HepG2 (cell line): ENCODE measurements around the gene TPGS1. TPM values are rescaled to one million over a fixed set of nuclear protein-coding genes. Genes with fewer than 3 reads are reported as not detected.

Experiments used
- AHR ChIP-seq: IDR thresholded peaks from 2 replicates; pipeline ENCODE4 v1.6.1; 2018; ENCODE audit warnings: missing genetic modification reagents, missing compliant biosample characterization
- CENPX ChIP-seq: sonication (generic); formaldehyde crosslinking; IDR thresholded peaks from 2 replicates; pipeline ENCODE4 v1.9.0; 2021; ENCODE audit warnings: mild to moderate bottlenecking, missing genetic modification reagents, moderate library complexity
- EHMT2 ChIP-seq: fragments of 200-600 bp; sonication (generic); IDR thresholded peaks from 2 replicates; pipeline ENCODE4 v1.7.0; 2017; ENCODE audit warnings: antibody characterized with exemption, low read depth, low read length, borderline replicate concordance
- MED1 ChIP-seq: sonication (generic); formaldehyde crosslinking; IDR thresholded peaks from 2 replicates; pipeline ENCODE4 v1.4.0; 2020; ENCODE audit warnings: missing genetic modification reagents
- NR2F2 ChIP-seq: IDR thresholded peaks from 2 replicates; pipeline ENCODE4 v1.6.1; 2012; ENCODE audit warnings: low read depth, inconsistent platforms, borderline replicate concordance
- SMAD3 ChIP-seq: sonication (generic); formaldehyde crosslinking; IDR thresholded peaks from 2 replicates; pipeline ENCODE4 v1.4.0; 2020; ENCODE audit warnings: missing genetic modification reagents
- SNAI1 ChIP-seq: sonication (generic); formaldehyde crosslinking; IDR thresholded peaks from 2 replicates; pipeline ENCODE4 v1.5.0; 2020; ENCODE audit warnings: mild to moderate bottlenecking, missing genetic modification reagents, borderline replicate concordance
- TEF ChIP-seq: sonication (generic); formaldehyde crosslinking; IDR thresholded peaks from 2 replicates; pipeline ENCODE4 v1.5.0; 2020; ENCODE audit warnings: missing genetic modification reagents
- ZBTB37 ChIP-seq: sonication (generic); formaldehyde crosslinking; IDR thresholded peaks from 2 replicates; pipeline ENCODE4 v1.4.0; 2020; ENCODE audit warnings: mild to moderate bottlenecking, missing genetic modification reagents
- ZBTB38 ChIP-seq: sonication (generic); formaldehyde crosslinking; IDR thresholded peaks from 2 replicates; pipeline ENCODE4 v1.5.1; 2020; ENCODE audit warnings: mild to moderate bottlenecking, missing genetic modification reagents
- ZBTB49 ChIP-seq: sonication (generic); formaldehyde crosslinking; IDR thresholded peaks from 2 replicates; pipeline ENCODE4 v1.4.0; 2020; ENCODE audit warnings: missing genetic modification reagents, borderline replicate concordance
- ZFP37 ChIP-seq: sonication (generic); formaldehyde crosslinking; IDR thresholded peaks from 2 replicates; pipeline ENCODE4 v1.4.0; 2020; ENCODE audit warnings: missing genetic modification reagents, borderline replicate concordance
- ZGPAT ChIP-seq: IDR thresholded peaks from 2 replicates; pipeline ENCODE4 v1.6.1; 2016; ENCODE audit warnings: mild to moderate bottlenecking
- ZMYM3 ChIP-seq: sonication (generic); formaldehyde crosslinking; IDR thresholded peaks from 2 replicates; pipeline ENCODE4 v1.5.1; 2020; ENCODE audit warnings: mild to moderate bottlenecking, missing genetic modification reagents
- ZNF225 ChIP-seq: sonication (generic); formaldehyde crosslinking; IDR thresholded peaks from 2 replicates; pipeline ENCODE4 v1.4.0; 2020; ENCODE audit warnings: mild to moderate bottlenecking, missing genetic modification reagents
- ZNF333 ChIP-seq: sonication (generic); formaldehyde crosslinking; IDR thresholded peaks from 2 replicates; pipeline ENCODE4 v1.4.0; 2020; ENCODE audit warnings: mild to moderate bottlenecking, missing genetic modification reagents, borderline replicate concordance
- ZNF382 ChIP-seq: sonication (generic); formaldehyde crosslinking; IDR thresholded peaks from 2 replicates; pipeline ENCODE4 v1.5.0; 2020; ENCODE audit warnings: missing genetic modification reagents, mild to moderate bottlenecking, borderline replicate concordance
- ZNF430 ChIP-seq: sonication (generic); formaldehyde crosslinking; IDR thresholded peaks from 2 replicates; pipeline ENCODE4 v1.9.0; 2021; ENCODE audit warnings: mild to moderate bottlenecking, missing genetic modification reagents
- ZNF580 ChIP-seq: IDR thresholded peaks from 2 replicates; pipeline ENCODE4 v1.6.1; 2016; ENCODE audit warnings: low read depth, borderline replicate concordance
- polyA plus RNA-seq, 8 experiments: library from polyadenylated mRNA; depleted of rRNA in 3 of 8; stranded (reverse) in 7 of 8; unstranded in 1 of 8; fragments of >200 nt; fragmentation: Illumina TruSeq in 4 of 8; extraction: Trizol in 4 of 8; gene quantifications; 2 replicates each; pipeline versions ENCODE4 v1.2.1 to v1.2.3, GENCODE V29; 2011 to 2016; ENCODE audit warnings: low read depth in 4 of 8, missing spikeins in 1 of 8, mixed read lengths in 1 of 8; ENCODE audit not compliant: insufficient read depth in 1 of 8
- total RNA-seq, 5 experiments: library from RNA; depleted of rRNA; stranded (reverse); fragments of >200 nt; fragmentation: Illumina TruSeq; extraction: Trizol; gene quantifications; 2 replicates each; pipeline ENCODE4 v1.2.3, GENCODE V29; 2016; ENCODE audit warnings: low read depth in 1 of 5

The TPGS1 gene
- total and polyA plus RNA-seq, 2 of the 13 experiments (the other 11 are each of a cell fraction or from before 2014, with no cell fraction given): 1.1 to 6.2 TPM

- TF ChIP-seq SNAI1 (CRISPR knock-in tag) (no peak), AHR (CRISPR knock-in tag) (no peak), ZNF580 (CRISPR knock-in tag) (no peak), ZNF333 (CRISPR knock-in tag) (0 out of 2 replicates have a peak, but pooled peaks have one; percentile 31), EHMT2 (no peak), ZNF382 (no peak), MED1 (CRISPR knock-in tag) (no peak), SMAD3 (no peak), ZBTB49 (CRISPR knock-in tag) (no peak), ZFP37 (CRISPR knock-in tag) (0 out of 2 replicates have a peak, but pooled peaks have one; percentile 30), ZNF430 (CRISPR knock-in tag) (no peak), TEF (no peak), CENPX (CRISPR knock-in tag) (no peak), ZMYM3 (CRISPR knock-in tag) (peak; percentile 95), ZBTB37 (CRISPR knock-in tag) (no peak), ZNF225 (CRISPR knock-in tag) (no peak), NR2F2 (0 out of 2 replicates have a peak, but pooled peaks have one; percentile 12), ZGPAT (CRISPR knock-in tag) (peak; percentile 40; the same call in 1 of the 2 replicates), ZBTB38 (CRISPR knock-in tag) (peak; percentile 32; the same call in 1 of the 2 replicates)
Measured at GRCh38 chr19:530134-531008, 23.1 kb downstream of the TPGS1 start (continued).
